ENCODE results near the gene BRICD5.

The BRICD5 gene

GRCh38 chr16:2237102-2237482 lies 26.4 kb upstream of the BRICD5 start:
- DNase-seq, result no peak

GRCh38 chr16:2236337-2237101 lies 25.9 kb upstream of the BRICD5 start, which contains the start of gene DNASE1L2:
Gene DNASE1L2 (plus strand): TSS chr16:2236444. CDS start chr16:2236817, 373 bp downstream.
- DNase-seq, result no peak

DNA sequence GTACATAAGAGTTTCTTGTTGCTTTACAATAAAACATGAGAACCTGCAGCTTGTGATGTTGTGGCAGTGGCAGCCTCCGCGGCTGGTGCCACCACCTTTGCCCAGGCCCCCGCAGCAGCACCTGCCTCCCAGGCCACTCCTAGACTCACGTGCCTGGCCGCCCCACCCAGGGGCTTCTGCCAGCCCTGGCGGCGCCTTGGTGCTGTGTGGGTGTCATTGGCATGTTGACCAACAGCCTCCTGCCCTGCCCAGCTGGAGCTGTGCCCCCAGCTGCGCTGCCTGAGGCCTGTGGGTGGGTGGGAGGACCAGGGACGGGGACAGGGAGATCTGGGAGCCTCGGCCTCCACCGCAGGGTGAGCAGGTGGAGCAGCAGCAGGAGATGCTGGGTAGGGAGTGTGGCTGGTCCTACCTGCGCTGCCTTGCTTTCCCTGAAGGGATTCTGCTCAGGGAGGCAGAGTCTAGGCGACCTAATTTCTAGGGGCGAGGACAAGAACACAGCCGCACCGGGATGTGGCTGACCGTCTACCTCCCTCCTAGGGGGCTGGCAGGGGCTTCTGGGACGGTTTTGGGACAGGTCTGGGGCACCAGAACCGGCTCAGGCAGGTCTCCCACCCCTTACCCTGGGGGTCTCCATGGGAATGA lies 25.2 kb upstream of the BRICD5 start:
- DNase-seq, result no peak

GRCh38 chr16:2235234-2235651 lies 24.6 kb upstream of the BRICD5 start:
- no peak for DNase-seq

GRCh38 chr16:2234813-2235170 lies 24.1 kb upstream of the BRICD5 start:
- DNase-seq, result no peak

DNA sequence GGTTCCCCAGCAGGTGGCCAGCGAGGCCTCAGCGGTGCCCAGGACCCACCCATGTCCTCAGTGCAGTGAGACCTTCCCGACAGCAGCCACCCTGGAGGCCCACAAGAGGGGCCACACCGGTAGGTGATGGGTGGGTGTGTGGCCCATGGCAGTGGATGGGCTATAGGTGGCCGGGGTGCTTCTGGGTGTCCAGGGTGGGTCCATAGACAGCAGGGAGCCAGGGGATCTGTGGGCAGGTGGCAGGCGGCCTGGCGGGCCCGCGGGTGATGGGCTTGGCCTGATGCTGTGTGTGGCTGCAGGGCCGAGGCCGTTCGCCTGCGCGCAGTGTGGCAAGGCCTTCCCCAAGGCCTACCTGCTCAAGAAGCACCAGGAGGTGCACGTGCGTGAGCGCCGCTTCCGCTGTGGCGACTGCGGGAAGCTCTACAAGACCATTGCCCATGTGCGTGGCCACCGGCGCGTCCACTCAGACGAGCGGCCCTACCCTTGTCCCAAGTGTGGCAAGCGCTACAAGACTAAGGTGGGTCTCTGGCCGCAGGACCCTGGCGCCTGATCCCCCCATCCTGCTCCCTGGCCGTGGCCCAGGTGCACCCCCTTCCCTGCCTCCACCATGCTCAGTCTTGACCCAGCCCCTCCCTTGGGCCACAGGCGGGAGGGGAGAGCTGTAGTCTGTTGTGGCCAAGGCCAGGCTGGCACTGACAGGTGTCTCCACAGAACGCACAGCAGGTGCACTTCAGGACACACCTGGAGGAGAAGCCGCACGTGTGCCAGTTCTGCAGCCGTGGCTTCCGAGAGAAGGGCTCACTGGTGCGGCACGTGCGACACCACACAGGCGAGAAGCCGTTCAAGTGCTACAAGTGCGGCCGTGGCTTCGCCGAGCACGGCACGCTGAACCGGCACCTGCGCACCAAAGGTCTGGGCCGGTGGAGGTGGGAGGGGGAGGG lies 23.5 kb upstream of the BRICD5 start:
- DNase-seq, result no peak

DNA sequence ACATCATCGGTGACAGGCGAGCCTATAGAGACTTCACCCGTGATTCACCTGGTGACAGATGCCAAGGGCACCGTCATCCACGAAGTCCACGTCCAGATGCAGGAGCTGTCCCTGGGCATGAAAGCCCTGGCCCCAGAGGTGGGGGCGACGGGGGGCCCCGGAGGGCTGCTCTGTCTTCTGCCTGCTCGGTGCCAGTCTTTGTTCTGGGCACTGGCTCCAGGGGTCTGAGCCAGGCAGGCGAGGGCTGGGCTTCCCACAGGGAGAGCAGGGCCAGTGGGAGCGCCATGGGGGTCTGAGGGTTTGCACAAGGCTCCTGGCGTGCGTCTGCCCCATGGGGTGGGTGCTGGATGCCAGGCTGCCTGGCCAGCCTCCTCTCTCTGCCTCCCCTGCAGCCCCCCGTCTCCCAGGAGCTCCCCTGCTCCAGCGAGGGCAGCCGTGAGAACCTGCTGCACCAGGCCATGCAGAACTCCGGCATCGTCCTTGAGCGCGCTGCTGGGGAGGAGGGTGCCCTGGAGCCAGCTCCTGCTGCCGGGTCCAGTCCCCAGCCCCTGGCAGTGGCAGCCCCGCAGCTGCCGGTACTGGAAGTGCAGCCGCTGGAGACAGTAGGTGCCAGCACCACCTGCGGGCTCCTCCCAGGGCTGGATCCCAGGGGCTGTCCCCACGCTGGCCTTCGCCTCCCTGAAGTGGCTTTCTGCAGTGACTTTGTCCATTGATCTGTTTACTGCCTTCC lies 22.5 kb upstream of the BRICD5 start:
- no peak for DNase-seq

DNA sequence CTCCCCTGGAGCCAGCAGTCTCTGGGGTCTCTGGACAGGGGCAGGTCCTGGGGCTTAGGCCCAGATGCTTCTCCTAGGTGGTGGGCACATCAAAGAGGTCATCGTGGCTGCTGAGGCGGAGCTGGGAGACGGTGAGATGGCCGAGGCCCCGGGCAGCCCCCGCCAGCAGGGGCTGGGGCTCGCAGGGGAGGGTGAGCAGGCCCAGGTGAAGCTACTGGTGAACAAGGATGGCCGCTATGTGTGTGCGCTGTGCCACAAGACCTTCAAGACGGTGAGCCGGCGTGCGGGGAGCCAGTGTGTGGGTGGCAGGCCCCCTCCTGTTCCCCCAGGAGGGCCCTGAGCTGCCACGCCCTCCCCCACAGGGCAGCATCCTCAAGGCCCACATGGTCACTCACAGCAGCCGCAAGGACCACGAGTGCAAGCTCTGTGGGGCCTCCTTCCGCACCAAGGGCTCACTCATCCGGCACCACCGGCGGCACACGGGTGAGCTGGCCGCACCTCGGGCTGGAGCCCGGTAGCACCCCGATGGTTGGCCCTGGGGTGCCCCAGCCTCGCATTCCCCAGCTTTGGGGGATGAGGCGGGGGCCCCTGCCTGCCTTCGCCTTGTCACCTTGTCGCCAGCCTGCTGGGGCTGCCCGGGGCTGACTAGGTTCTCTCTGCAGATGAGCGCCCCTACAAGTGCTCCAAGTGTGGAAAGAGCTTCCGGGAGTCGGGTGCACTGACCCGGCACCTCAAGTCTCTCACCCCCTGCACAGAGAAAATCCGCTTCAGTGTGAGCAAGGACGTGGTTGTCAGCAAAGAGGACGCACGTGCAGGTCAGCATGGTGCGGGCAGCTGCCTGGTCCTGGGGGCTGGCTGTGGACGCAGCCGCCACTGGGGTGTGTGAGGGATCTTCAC lies 21.7 kb upstream of the BRICD5 start:
- no peak for DNase-seq

DNA sequence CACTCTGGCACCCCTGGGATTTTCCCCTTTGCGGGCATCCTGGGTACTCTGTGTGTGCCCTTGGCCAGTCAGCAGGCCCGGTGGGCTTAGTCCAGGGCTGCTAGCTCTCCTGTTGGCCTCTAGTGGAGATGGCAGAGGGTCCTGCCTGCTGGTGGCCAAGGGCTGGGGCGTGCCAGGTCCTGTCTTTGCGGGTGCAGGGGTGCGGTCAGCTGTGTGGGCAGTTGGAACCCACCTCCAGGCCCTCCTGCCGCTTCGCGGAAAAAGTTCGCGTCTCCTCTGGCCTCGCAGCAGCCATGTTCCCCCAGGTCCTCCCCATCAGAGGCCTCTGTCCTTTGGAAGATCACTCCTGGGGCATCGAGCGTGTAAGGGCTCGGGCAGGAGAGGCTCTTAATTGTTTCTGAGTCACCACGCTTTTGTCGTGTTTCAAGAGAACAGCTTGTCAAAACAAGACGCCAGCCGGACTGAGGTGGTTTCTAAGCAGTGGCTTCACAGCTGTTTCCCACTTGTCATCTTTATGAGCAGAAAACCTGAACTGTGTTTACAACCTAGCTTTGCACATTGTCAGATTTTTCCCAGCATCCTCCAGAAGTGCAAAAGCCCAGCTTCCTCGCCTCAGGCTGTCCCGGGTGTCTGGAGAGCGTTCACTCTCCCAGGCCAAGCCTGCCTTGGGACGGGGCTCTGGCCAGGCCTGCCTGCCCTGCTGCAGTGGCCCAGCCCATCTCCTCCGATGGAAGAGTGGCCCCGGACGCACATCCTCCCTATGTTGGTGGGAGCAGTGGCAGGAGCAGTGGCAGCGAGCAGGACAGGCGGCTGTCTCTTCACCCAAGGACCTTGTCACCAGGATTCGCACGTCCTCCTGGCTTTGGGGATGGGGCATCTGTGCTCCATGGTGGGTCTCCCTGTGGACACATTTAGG lies 20.6 kb upstream of the BRICD5 start:
- DNase-seq, result no peak

DNA sequence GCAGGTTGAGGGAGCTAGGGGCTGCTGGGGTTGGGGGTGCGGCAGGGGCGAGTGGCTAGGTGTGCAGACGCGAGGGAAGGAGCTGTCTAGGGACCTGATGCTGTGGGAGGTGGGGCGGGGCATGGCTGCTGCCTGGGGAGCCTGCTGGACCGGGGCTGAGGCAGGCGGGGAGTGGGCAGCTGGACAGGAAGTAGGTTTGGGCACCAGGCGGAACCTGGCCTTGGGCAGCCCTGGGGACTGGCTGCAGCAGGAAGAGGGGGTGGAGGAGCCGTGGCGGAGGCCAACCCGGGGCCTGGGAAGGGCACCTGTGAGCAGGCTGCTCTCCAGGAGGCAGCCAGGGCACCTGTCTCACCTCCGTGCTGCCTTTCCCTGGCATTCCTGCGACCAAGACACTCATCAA lies 19.7 kb upstream of the BRICD5 start:
- DNase-seq, result no peak

DNA sequence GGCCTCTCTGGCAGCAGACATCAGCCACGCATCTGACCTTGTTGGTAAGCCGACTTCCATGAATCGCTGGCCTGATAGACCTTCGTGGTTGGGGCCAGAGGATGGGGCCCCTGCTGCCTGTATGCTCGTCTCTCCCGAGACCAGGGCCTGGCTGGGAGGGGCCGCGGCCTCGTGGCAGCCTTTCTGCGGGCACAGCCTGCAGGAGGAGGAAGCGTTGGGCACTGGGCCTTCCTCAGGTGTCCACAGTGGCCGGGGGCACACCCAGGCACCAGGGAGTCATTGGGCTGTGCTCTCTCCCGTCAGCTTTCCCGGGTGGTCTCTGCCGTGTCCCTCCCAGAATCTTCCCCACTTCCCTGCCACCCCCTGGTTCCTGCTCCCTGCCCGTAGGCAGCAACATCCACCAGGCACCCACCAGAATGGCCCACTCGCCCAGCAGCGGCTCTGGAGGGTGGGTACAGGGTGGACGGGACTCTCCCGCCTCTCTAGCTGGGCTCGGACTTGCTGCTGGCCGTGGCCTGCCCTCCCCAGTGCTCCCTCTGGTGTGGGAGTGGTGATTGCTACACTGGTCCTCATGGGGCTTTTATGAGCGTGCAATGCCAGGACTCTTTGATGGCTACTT lies 19.1 kb upstream of the BRICD5 start:
- no peak for DNase-seq

- DNase-seq, result no peak
Observed at GRCh38 chr16:2229091-2229490, 18.4 kb upstream of the BRICD5 start.

DNA sequence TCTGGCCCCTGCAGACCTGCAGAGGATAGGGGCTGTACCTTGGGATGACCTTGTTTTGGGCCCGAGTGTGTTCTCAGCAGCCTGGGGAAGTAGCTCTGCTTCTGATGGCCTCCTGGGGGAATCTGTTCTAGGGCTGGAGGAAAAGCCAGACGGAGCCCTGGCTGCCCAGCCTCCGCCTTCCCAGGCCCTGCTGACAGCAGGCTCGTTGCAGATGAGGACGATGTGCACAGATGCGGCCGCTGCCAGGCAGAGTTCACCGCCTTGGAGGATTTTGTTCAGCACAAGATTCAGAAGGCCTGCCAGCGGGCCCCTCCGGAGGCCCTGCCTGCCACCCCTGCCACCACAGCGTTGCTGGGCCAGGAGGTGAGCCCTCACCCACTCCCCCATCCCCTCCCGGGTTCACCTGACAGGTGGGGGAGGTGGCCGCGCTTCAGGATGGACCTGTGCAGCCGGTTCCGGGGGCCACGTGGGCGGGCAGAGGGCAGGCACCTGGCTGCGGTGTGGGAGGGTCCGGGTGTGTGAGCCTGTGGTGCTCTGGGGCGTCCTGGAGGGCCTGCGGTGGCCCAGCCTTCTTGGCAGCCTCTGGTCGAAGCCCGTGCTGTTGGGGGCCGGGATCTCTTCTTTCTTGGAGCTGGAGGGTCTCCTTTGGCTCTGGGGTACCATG lies 17.6 kb upstream of the BRICD5 start:
- DNase-seq, result no peak

GRCh38 chr16:2226918-2227317 lies 16.3 kb upstream of the BRICD5 start:
- DNase-seq, result no peak

DNA sequence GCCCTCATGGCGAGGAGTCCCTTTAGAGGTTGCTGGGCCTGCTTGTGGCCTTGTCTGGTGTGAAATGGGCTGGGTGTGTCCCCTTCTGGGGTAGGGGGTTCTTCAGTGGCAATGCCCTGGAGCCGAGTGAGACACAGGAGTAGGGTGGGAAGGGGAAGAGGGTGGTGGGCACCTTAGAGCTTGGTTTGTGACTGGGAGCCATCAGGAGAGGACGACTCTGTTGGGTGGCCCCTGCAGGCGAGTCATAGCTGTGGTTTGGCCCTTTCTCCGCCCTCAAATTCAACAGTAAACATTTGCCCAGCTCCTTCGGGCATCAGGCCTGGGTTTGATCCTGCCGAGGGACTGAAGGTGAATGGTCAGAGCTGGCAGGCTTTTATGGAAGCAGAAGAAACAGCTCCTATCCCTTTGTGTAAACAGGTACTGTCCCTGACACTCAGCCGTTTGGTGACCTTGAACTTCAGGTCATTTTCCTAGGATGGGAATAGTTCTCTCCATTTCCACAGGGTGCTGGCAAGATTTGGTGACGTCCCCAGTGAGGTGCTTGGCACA lies 15.7 kb upstream of the BRICD5 start:
- no peak for DNase-seq

- DNase-seq, result no peak
Observed at GRCh38 chr16:2223942-2224486, 13.4 kb upstream of the BRICD5 start.

- DNase-seq, result peak; percentile 75
Observed at GRCh38 chr16:2223221-2223941, 12.7 kb upstream of the BRICD5 start, which contains the start of gene E4F1. Gene E4F1 (plus strand): TSS chr16:2223591. CDS start chr16:2223614, 23 bp downstream.

DNA sequence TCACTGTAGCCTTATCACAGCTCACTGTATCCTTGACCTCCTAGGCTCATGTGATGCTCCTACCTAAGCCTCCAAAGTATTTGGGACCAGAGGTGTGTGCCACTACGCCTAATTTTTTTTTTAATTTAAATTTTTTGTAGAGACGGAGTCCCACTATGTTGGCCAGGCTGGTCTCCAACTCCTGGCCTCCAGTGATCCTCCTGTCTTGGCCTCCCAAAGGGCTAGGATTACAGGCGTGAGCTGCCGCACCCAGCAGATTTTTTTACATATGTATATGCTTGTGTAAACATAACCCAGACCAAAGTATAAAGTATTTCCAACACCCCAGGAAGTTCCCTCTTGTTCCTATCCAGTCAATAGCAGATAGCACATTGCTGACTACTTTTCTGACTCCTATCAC lies 5.7 kb upstream of the BRICD5 start:
- no peak for DNase-seq

All from cortex of kidney (tissue), 1 donor.